Astrocyte (in vitro differentiated cells and primary cell): ENCODE data around the gene POLR3GL. TPM values are rescaled to one million over a fixed set of nuclear protein-coding genes. Genes with fewer than 3 reads are reported as not detected.

ENCODE experiments used
- DNase-seq: peaks from one replicate; pipeline ENCODE4 v3.0.0-alpha.2; 2010; ENCODE audit warnings: low read depth
- FAIRE-seq: peaks from 2 replicates; lab custom pipeline; 2011; peaks lifted over from hg19 to GRCh38; lab: Jason Lieb, UNC
- H2AFZ ChIP-seq: 2 replicates; pipeline ENCODE4 v1.6.0; 2012; ENCODE audit warnings: low read depth, low read length, inconsistent platforms
- H3K27ac ChIP-seq: 2 replicates; pipeline ENCODE4 v1.5.1; 2011; ENCODE audit warnings: low read depth, low read length, inconsistent platforms
- H3K27me3 ChIP-seq: 2 replicates; pipeline ENCODE4 v1.6.0; 2011; ENCODE audit warnings: low read length, inconsistent platforms; ENCODE audit not compliant: insufficient read depth
- H3K36me3 ChIP-seq: 2 replicates; pipeline ENCODE4 v1.5.1; 2011; ENCODE audit warnings: low read length, inconsistent platforms; ENCODE audit not compliant: insufficient read depth
- H3K4me1 ChIP-seq: 2 replicates; pipeline ENCODE4 v1.5.1; 2011; ENCODE audit warnings: low read length, inconsistent platforms; ENCODE audit not compliant: insufficient read depth
- H3K4me2 ChIP-seq: 2 replicates; pipeline ENCODE4 v1.6.0; 2012; ENCODE audit warnings: low read length, inconsistent platforms
- H3K4me3 ChIP-seq: 2 replicates; pipeline ENCODE4 v1.5.1; 2011; ENCODE audit warnings: low read depth, mild to moderate bottlenecking, low read length, inconsistent platforms; ENCODE audit not compliant: insufficient read depth
- H3K79me2 ChIP-seq: 2 replicates; pipeline ENCODE4 v1.6.0; 2012; ENCODE audit warnings: mild to moderate bottlenecking, low read length, inconsistent platforms; ENCODE audit not compliant: insufficient read depth
- H3K9ac ChIP-seq: 2 replicates; pipeline ENCODE4 v1.6.0; 2012; ENCODE audit warnings: mild to moderate bottlenecking, low read length, inconsistent platforms
- H3K9me3 ChIP-seq: 2 replicates; pipeline ENCODE4 v1.5.1; 2012; ENCODE audit warnings: low read depth, mild to moderate bottlenecking, low read length, inconsistent platforms; ENCODE audit not compliant: insufficient read depth
- H4K20me1 ChIP-seq: 2 replicates; pipeline ENCODE4 v1.6.0; 2012; ENCODE audit warnings: low read length, inconsistent platforms; ENCODE audit not compliant: insufficient read depth
- H3K27ac Mint-ChIP-seq: one replicate; pipeline ENCODE4 v1.8.0; 2021; ENCODE audit warnings: mild to moderate bottlenecking, mixed read lengths; ENCODE audit not compliant: unreplicated experiment
- H3K27me3 Mint-ChIP-seq: one replicate; pipeline ENCODE4 v1.8.0; 2021; ENCODE audit warnings: low read depth, mixed read lengths; ENCODE audit not compliant: unreplicated experiment
- H3K36me3 Mint-ChIP-seq: one replicate; pipeline ENCODE4 v1.8.0; 2021; ENCODE audit warnings: low read depth, mixed read lengths; ENCODE audit not compliant: unreplicated experiment
- H3K4me1 Mint-ChIP-seq: one replicate; pipeline ENCODE4 v1.8.0; 2021; ENCODE audit warnings: low read depth, mixed read lengths; ENCODE audit not compliant: unreplicated experiment
- H3K4me3 Mint-ChIP-seq: one replicate; pipeline ENCODE4 v1.8.0; 2021; ENCODE audit warnings: mild to moderate bottlenecking, moderate library complexity, mixed read lengths; ENCODE audit not compliant: unreplicated experiment
- H3K9me3 Mint-ChIP-seq: one replicate; pipeline ENCODE4 v1.8.0; 2021; ENCODE audit warnings: mild to moderate bottlenecking, mixed read lengths; ENCODE audit not compliant: unreplicated experiment
- EZH2 ChIP-seq: IDR thresholded peaks from 2 replicates; pipeline ENCODE4 v1.6.1; 2012; ENCODE audit warnings: mild to moderate bottlenecking, low read length, inconsistent platforms; ENCODE audit not compliant: insufficient read depth
- total RNA-seq: library from RNA; stranded (reverse); gene quantifications from 2 replicates; pipeline ENCODE4 v1.2.1, GENCODE V29; 2021
- TF ChIP-seq, protein P1 (sequence below): IDR thresholded peaks from 2 replicates; pipeline ENCODE4 v1.5.1; 2011; ENCODE audit warnings: low read depth, mild to moderate bottlenecking, inconsistent platforms, low read length, moderate library complexity; ENCODE audit not compliant: insufficient read depth

Gene POLR3GL
- total RNA-seq, 1 donor from 2014 or later: 20.5 TPM

DNA sequence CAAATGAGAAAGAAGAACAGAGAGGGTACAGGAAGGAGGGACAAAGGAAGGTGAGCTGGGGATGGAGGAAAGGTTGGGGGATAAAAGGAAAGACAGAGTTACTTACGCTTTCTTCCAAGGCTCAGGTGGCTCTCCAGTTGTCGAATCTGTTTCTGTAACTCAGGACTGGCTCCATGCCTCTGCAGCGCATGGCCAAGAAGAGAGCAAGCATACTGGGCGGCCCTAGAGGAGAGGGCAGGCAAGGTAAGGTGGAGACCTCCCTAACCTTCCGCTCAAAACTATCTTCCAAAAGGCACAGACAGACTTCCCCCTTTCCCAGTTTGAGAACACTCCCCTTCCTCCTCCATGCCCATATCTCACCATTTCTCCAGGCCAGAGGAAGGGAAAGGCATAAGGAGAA is 46.9 kb upstream of the POLR3GL start:
- H3K79me2 ChIP-seq: peaks cover 14% of the 10 kb centered on the region
- peaks cover 20% of the 10 kb centered on the region for H3K4me1 ChIP-seq
- FAIRE-seq (no peak), DNase-seq (no peak)
- peak overlapping the region; percentile 90 for H3K27ac ChIP-seq
- Mint-ChIP-seq H3K4me3 (peak overlapping the region; percentile 89), H3K27me3 (no peaks in the 10 kb centered on the region), H3K9me3 (no peaks in the 10 kb centered on the region), H3K27ac (no peak overlapping the region), H3K36me3 (peaks cover 5% of the 10 kb centered on the region), H3K4me1 (peaks cover 15% of the 10 kb centered on the region)
- peak overlapping the region; percentile 92 for H3K4me3 ChIP-seq
- peaks cover 8% of the 10 kb centered on the region for H3K36me3 ChIP-seq
- no peaks in the 10 kb centered on the region for H4K20me1 ChIP-seq
- H3K4me2 ChIP-seq: peak overlapping the region; percentile 99
- TF ChIP-seq, protein P1, sequence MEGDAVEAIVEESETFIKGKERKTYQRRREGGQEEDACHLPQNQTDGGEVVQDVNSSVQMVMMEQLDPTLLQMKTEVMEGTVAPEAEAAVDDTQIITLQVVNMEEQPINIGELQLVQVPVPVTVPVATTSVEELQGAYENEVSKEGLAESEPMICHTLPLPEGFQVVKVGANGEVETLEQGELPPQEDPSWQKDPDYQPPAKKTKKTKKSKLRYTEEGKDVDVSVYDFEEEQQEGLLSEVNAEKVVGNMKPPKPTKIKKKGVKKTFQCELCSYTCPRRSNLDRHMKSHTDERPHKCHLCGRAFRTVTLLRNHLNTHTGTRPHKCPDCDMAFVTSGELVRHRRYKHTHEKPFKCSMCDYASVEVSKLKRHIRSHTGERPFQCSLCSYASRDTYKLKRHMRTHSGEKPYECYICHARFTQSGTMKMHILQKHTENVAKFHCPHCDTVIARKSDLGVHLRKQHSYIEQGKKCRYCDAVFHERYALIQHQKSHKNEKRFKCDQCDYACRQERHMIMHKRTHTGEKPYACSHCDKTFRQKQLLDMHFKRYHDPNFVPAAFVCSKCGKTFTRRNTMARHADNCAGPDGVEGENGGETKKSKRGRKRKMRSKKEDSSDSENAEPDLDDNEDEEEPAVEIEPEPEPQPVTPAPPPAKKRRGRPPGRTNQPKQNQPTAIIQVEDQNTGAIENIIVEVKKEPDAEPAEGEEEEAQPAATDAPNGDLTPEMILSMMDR: no peak
- TF ChIP-seq EZH2: no peak
- peak overlapping the region; percentile 85 for H2AFZ ChIP-seq
- H3K9ac ChIP-seq: peak overlapping the region; percentile 90
- H3K9me3 ChIP-seq: no peaks in the 10 kb centered on the region
- H3K27me3 ChIP-seq: no peaks in the 10 kb centered on the region

DNA sequence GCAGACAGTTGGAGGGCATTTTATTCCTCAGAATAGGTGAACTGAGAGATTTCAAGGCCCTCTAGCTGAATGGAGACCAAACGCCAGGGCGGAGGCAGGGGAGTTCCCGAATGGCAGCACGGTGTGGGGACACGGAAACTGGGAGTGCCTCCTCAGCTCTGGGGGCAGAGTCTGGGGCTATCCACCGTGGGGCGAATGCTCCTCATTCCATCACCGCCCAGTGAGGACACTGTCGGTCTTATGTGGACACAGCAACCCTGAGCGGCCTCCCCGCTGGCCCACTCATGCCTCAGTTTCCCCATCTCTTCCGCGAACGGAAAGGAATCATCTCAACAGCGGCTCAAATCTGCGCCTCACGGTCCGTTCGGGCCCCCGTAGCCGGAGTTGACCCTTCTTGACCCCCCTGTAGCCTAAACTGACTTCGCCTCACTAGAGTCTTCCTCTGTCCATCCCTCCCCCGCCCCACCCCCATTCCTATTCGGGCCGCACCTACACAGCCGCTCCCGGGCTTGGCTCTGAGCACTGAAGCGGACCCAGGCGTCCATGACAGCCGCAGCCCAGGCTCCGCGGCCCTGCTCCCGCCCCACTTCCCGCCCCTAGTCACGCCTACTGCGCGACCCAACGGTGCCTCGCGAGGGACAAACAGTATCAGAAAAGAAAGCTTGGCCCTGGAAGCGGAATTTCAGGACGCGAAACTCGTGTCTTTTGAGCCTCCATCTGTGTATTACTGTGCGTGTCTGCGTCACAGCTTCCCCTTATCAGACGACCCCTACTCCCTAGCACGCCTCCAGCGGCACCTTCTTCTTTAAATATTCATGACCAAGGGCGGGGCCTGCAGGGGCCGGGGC is 46.1 kb upstream of the POLR3GL start, which contains the start of gene PEX11B:
PEX11B (minus strand) TSS at position 574 of the 848 bp plus-strand sequence; CDS start at position 545, 29 bp downstream.
- Histone ChIP-seq H4K20me1 (no peaks in the 10 kb centered on the region), H3K9ac (peak within 1 kb of the TSS; percentile 90), H3K4me2 (peak within 1 kb of the TSS; percentile 99), H3K9me3 (no peaks in the 10 kb centered on the region), H3K27ac (peak within 1 kb of the TSS; percentile 90), H3K4me1 (peaks cover 20% of the 10 kb centered on the region), H3K27me3 (no peaks in the 10 kb centered on the region), H3K79me2 (peaks cover 16% of the 10 kb centered on the region), H2AFZ (peak within 1 kb of the TSS; percentile 85), H3K36me3 (peaks cover 8% of the 10 kb centered on the region), H3K4me3 (peak within 1 kb of the TSS; percentile 92)
- Mint-ChIP-seq H3K4me3 (peak within 1 kb of the TSS; percentile 89), H3K27ac (peak within 1 kb of the TSS; percentile 83), H3K36me3 (peaks cover 5% of the 10 kb centered on the region), H3K9me3 (no peaks in the 10 kb centered on the region), H3K4me1 (peaks cover 15% of the 10 kb centered on the region), H3K27me3 (no peaks in the 10 kb centered on the region)
- FAIRE-seq (no peak), DNase-seq (peak; percentile 88)
- TF ChIP-seq EZH2: no peak
- TF ChIP-seq, protein P1: no peak
